H9 (cell line): ENCODE results near the gene MASP2. TPM values are rescaled to one million over a fixed set of nuclear protein-coding genes. Genes with fewer than 3 reads are reported as not detected.

Experiments used
- DNase-seq: peaks from one replicate; pipeline ENCODE4 v3.0.0-alpha.2; 2017
- H2AFZ ChIP-seq: one replicate; pipeline ENCODE4 v1.6.1; 2013; ENCODE audit warnings: mild to moderate bottlenecking, low read length, control low read depth, moderate library complexity
- H2AK5ac ChIP-seq: 2 replicates; pipeline ENCODE4 v1.6.1; 2013; ENCODE audit warnings: low read length, control low read depth, mixed read lengths; ENCODE audit not compliant: insufficient read length
- H2BK120ac ChIP-seq: one replicate; pipeline ENCODE4 v1.6.1; 2013; ENCODE audit warnings: low read depth, mild to moderate bottlenecking, low read length, control low read depth, inconsistent platforms; ENCODE audit not compliant: poor library complexity, severe bottlenecking
- H2BK12ac ChIP-seq: 2 replicates; pipeline ENCODE4 v1.6.1; 2013; ENCODE audit warnings: low read length, control low read depth, mixed read lengths, low read depth; ENCODE audit not compliant: insufficient read length
- H2BK15ac ChIP-seq: 2 replicates; pipeline ENCODE4 v1.6.1; 2013; ENCODE audit warnings: low read depth, low read length, control low read depth
- H2BK20ac ChIP-seq: one replicate; pipeline ENCODE4 v1.6.1; 2013; ENCODE audit warnings: low read depth, mild to moderate bottlenecking, low read length, control low read depth, inconsistent platforms; ENCODE audit not compliant: poor library complexity, severe bottlenecking
- H2BK5ac ChIP-seq: 2 replicates; pipeline ENCODE4 v1.6.1; 2013; ENCODE audit warnings: low read length, control low read depth, mixed read lengths; ENCODE audit not compliant: insufficient read length
- H3K14ac ChIP-seq: 2 replicates; pipeline ENCODE4 v1.6.1; 2013; ENCODE audit warnings: low read length, control low read depth; ENCODE audit not compliant: insufficient read depth
- H3K18ac ChIP-seq: 2 replicates; pipeline ENCODE4 v1.6.1; 2013; ENCODE audit warnings: low read depth, mild to moderate bottlenecking, mixed read lengths, low read length, control low read depth; ENCODE audit not compliant: insufficient read length
- H3K23ac ChIP-seq: 2 replicates; pipeline ENCODE4 v1.6.1; 2013; ENCODE audit warnings: low read length, control low read depth, mixed read lengths, low read depth; ENCODE audit not compliant: insufficient read length
- H3K23me2 ChIP-seq: 2 replicates; pipeline ENCODE4 v1.6.1; 2013; ENCODE audit warnings: low read depth, mild to moderate bottlenecking, mixed read lengths, low read length, control low read depth; ENCODE audit not compliant: insufficient read length, poor library complexity, severe bottlenecking
- H3K27ac ChIP-seq: 2 replicates; pipeline ENCODE4 v1.5.1; 2013; ENCODE audit warnings: low read length, control low read depth, mixed read lengths, low read depth; ENCODE audit not compliant: insufficient read length
- H3K27me3 ChIP-seq: 2 replicates; pipeline ENCODE4 v1.6.1; 2013; ENCODE audit warnings: low read length, control low read depth, inconsistent platforms; ENCODE audit not compliant: insufficient read depth
- H3K4ac ChIP-seq: 2 replicates; pipeline ENCODE4 v1.6.1; 2013; ENCODE audit warnings: low read depth, mild to moderate bottlenecking, control low read depth, inconsistent platforms, low read length, moderate library complexity
- H3K4me1 ChIP-seq: 2 replicates; pipeline ENCODE4 v1.6.1; 2013; ENCODE audit warnings: low read length, control low read depth, inconsistent platforms; ENCODE audit not compliant: insufficient read depth
- H3K4me2 ChIP-seq: 2 replicates; pipeline ENCODE4 v1.6.1; 2013; ENCODE audit warnings: low read length, control low read depth, mixed read lengths; ENCODE audit not compliant: insufficient read length, insufficient read depth
- H3K56ac ChIP-seq: 2 replicates; pipeline ENCODE4 v1.6.1; 2013; ENCODE audit warnings: low read depth, mild to moderate bottlenecking, mixed read lengths, low read length, control low read depth; ENCODE audit not compliant: insufficient read length
- H3K79me1 ChIP-seq: 2 replicates; pipeline ENCODE4 v1.6.1; 2013; ENCODE audit warnings: low read depth, mild to moderate bottlenecking, moderate library complexity, low read length, control low read depth, inconsistent platforms; ENCODE audit not compliant: insufficient read depth, poor library complexity, severe bottlenecking
- H3K79me2 ChIP-seq: 2 replicates; pipeline ENCODE4 v1.6.1; 2013; ENCODE audit warnings: low read length, control low read depth, inconsistent platforms; ENCODE audit not compliant: insufficient read depth
- H3K9ac ChIP-seq: 2 replicates; pipeline ENCODE4 v1.6.1; 2013; ENCODE audit warnings: low read length, control low read depth, mixed read lengths; ENCODE audit not compliant: insufficient read length; ENCODE audit errors: extremely low read depth
- H3K9me3 ChIP-seq: one replicate; pipeline ENCODE4 v1.6.1; 2013; ENCODE audit warnings: low read depth, low read length, inconsistent platforms; ENCODE audit not compliant: control insufficient read depth
- H3T11ph ChIP-seq: one replicate; pipeline ENCODE4 v1.6.1; 2013; ENCODE audit warnings: mild to moderate bottlenecking, low read length, control low read depth, inconsistent platforms
- H4K20me1 ChIP-seq: one replicate; pipeline ENCODE4 v1.6.1; 2013; ENCODE audit not compliant: control insufficient read depth, insufficient read length, insufficient read depth
- H4K5ac ChIP-seq: 2 replicates; pipeline ENCODE4 v1.6.1; 2013; ENCODE audit warnings: low read depth, mild to moderate bottlenecking, mixed read lengths, low read length, control low read depth; ENCODE audit not compliant: insufficient read length
- H4K8ac ChIP-seq: replicated peaks from 2 replicates; pipeline ENCODE4 v1.6.1; 2013; ENCODE audit warnings: low read length, control low read depth, mixed read lengths, low read depth; ENCODE audit not compliant: insufficient read length
- H4K91ac ChIP-seq: 2 replicates; pipeline ENCODE4 v1.6.1; 2013; ENCODE audit warnings: low read depth, mild to moderate bottlenecking, moderate library complexity, mixed read lengths, low read length, control low read depth; ENCODE audit not compliant: insufficient read length
- H3K27ac Mint-ChIP-seq, 3 experiments: 2 replicates in 2 of 3; 3 replicates in 1 of 3; pipeline ENCODE4 v1.8.0; 2020 to 2021; ENCODE audit warnings: mixed read lengths in 3 of 3, mild to moderate bottlenecking in 1 of 3, moderate library complexity in 1 of 3
- H3K27me3 Mint-ChIP-seq: 2 replicates; pipeline ENCODE4 v1.8.0; 2021; ENCODE audit warnings: low read depth, mild to moderate bottlenecking, moderate library complexity, mixed read lengths
- H3K36me3 Mint-ChIP-seq, 3 experiments: 2 replicates in 2 of 3; 3 replicates in 1 of 3; pipeline ENCODE4 v1.8.0; 2020 to 2021; ENCODE audit warnings: low read depth in 3 of 3, mixed read lengths in 3 of 3; ENCODE audit not compliant: insufficient read depth in 1 of 3
- H3K4me1 Mint-ChIP-seq, 2 experiments: 2 replicates each; pipeline ENCODE4 v1.8.0; 2020; ENCODE audit warnings: mixed read lengths in 2 of 2
- H3K4me3 Mint-ChIP-seq, 2 experiments: 2 replicates in 1 of 2; 3 replicates in 1 of 2; pipeline ENCODE4 v1.8.0; 2020 to 2021; ENCODE audit warnings: mild to moderate bottlenecking in 2 of 2, mixed read lengths in 2 of 2, moderate library complexity in 1 of 2
- H3K9me3 Mint-ChIP-seq, 2 experiments: 2 replicates in 1 of 2; 3 replicates in 1 of 2; pipeline ENCODE4 v1.8.0; 2020; ENCODE audit warnings: mild to moderate bottlenecking in 2 of 2, mixed read lengths in 2 of 2, moderate library complexity in 1 of 2
- CTCF ChIP-seq: fragments of 200-600 bp; sonication (generic); conservative IDR thresholded peaks from 3 replicates; pipeline ENCODE4 v1.8.0; 2021; ENCODE audit warnings: antibody characterized with exemption, mild to moderate bottlenecking
- WGBS: extraction: QIAGEN DNeasy Blood & Tissue Kit; methylation state at CpG from one replicate; pipeline ENCODE4 v1.1.7; 2013; ENCODE audit warnings: missing lambda C conversion rate, low lambda C conversion rate, mixed read lengths; ENCODE audit not compliant: insufficient read length; ENCODE audit errors: extremely low coverage; 5-methylcytosine and 5-hydroxymethylcytosine counted together
- total RNA-seq: library from RNA; stranded (reverse); gene quantifications from 2 replicates; pipeline ENCODE4 v1.2.1, GENCODE V29; 2021

Gene MASP2
- total RNA-seq, 1 experiment from 2014 or later, result 0.46 TPM

- Mint-ChIP-seq H3K27ac (no peak overlapping the region), H3K4me1 (peaks cover 7% of the 10 kb centered on the region in 2 experiments), H3K36me3 (peaks cover 40 to 72% (median 54%) of the 10 kb centered on the region in 3 experiments), H3K4me3 (no peak overlapping the region), H3K9me3 (no peaks in the 10 kb centered on the region), H3K27me3 (no peaks in the 10 kb centered on the region)
- Histone ChIP-seq H3K4me2 (no peak overlapping the region), H4K20me1 (no peaks in the 10 kb centered on the region), H2BK20ac (no peak overlapping the region), H3K4ac (no peak overlapping the region), H3K9me3 (no peaks in the 10 kb centered on the region), H2AK5ac (no peak overlapping the region), H3K27ac (no peak overlapping the region), H2BK5ac (no peak overlapping the region), H3T11ph (no peak overlapping the region), H3K23me2 (no peaks in the 10 kb centered on the region), H2BK120ac (no peak overlapping the region), H3K4me1 (no peaks in the 10 kb centered on the region), H2BK12ac (no peak overlapping the region), H4K5ac (no peak overlapping the region), H3K23ac (no peak overlapping the region), H2BK15ac (no peak overlapping the region), H3K27me3 (no peaks in the 10 kb centered on the region), H3K14ac (no peak overlapping the region), H4K91ac (no peak overlapping the region), H3K79me1 (no peaks in the 10 kb centered on the region), H3K56ac (no peak overlapping the region), H2AFZ (no peak overlapping the region), H3K9ac (no peak overlapping the region), H3K18ac (no peak overlapping the region), H4K8ac (no peak overlapping the region), H3K79me2 (no peaks in the 10 kb centered on the region)
- no peak for DNase-seq
- no peak for TF ChIP-seq CTCF
- no CpG with 5 or more reads among the region's 3 CpGs for WGBS
These were observed 17.9 kb upstream of the MASP2 start for GRCh38 chr1:11064942-11065341.
